Sigmoid colon (tissue), 7 donors: Measurements from ENCODE around the gene SMARCA1. TPM values are rescaled to one million over a fixed set of nuclear protein-coding genes. Genes with fewer than 3 reads are reported as not detected.

ENCODE experiments used
- DNase-seq: peaks from one replicate; pipeline ENCODE4 v3.0.0-alpha.2; 2019
- H3K27ac ChIP-seq, 4 donors: fragments of 200-600 bp; sonication (generic); one replicate each; pipeline ENCODE4 v1.5.1; 2016 to 2019; ENCODE audit warnings: mild to moderate bottlenecking in 1 of 4
- H3K27me3 ChIP-seq, 3 donors: fragments of 200-600 bp; sonication (generic); one replicate each; pipeline ENCODE4 v1.5.1; 2019; ENCODE audit warnings: mild to moderate bottlenecking in 1 of 3
- H3K36me3 ChIP-seq, 4 donors: fragments of 200-600 bp; sonication (generic); one replicate each; pipeline ENCODE4 v1.5.1; 2016 to 2019
- H3K4me1 ChIP-seq, 4 donors: fragments of 200-600 bp; sonication (generic); one replicate each; pipeline ENCODE4 v1.5.1; 2017 to 2019
- H3K4me3 ChIP-seq, 4 donors: fragments of 200-600 bp; sonication (generic); one replicate each; pipeline ENCODE4 v1.5.1; 2017 to 2019; ENCODE audit warnings: mild to moderate bottlenecking in 2 of 4, moderate library complexity in 1 of 4
- H3K9me3 ChIP-seq, 4 donors: fragments of 200-600 bp in 3 of 4; sonication (generic) in 3 of 4; one replicate each; pipeline versions ENCODE4 v1.5.1 to v1.6.1; 2013 to 2019
- CTCF ChIP-seq, 4 experiments: fragments of 450-650 bp in 3 of 4; fragments of 200-600 bp in 1 of 4; IDR thresholded peaks; one replicate each; pipeline ENCODE4 v1.5.1; 2016 to 2019; ENCODE audit warnings: antibody characterized with exemption in 4 of 4, mild to moderate bottlenecking in 3 of 4, moderate library complexity in 2 of 4
- EP300 ChIP-seq, 4 donors: sonication (generic); formaldehyde crosslinking; IDR thresholded peaks; one replicate each; pipeline ENCODE4 v1.6.1; 2017; ENCODE audit warnings: antibody characterized with exemption in 4 of 4
- POLR2A ChIP-seq, 2 donors: fragments of 450-650 bp; IDR thresholded peaks; one replicate each; pipeline ENCODE4 v1.6.1; 2016; ENCODE audit warnings: antibody characterized with exemption in 2 of 2, mild to moderate bottlenecking in 2 of 2, moderate library complexity in 2 of 2
- POLR2AphosphoS5 ChIP-seq, 4 donors: sonication (generic); formaldehyde crosslinking; IDR thresholded peaks; one replicate each; pipeline ENCODE4 v1.6.1; 2017; ENCODE audit warnings: antibody characterized with exemption in 4 of 4
- WGBS, 2 donors: extraction: QIAGEN DNeasy Blood & Tissue Kit; methylation state at CpG; one replicate each; pipeline ENCODE4 v1.1.7; 2013; 5-methylcytosine and 5-hydroxymethylcytosine counted together
- intact Hi-C: fragments of 100-400 bp; cut with DNase I; formaldehyde crosslinking; loops from one replicate; pipeline ENCODE4 v1.15.1; 2023
- polyA plus RNA-seq, 3 donors: library from polyadenylated mRNA; stranded (reverse); fragments of 200-250 nt; gene quantifications; one replicate each; pipeline ENCODE4 v1.2.3, GENCODE V29; 2013
- total RNA-seq, 4 donors: library from RNA; depleted of rRNA; stranded (reverse); fragments of >200 nt; gene quantifications; one replicate each; pipeline ENCODE4 v1.1.0, GENCODE V29; 2016
- donor health status: healthy with polysubstance abuse.
- donor health status: Bipolar disorder and iron deficiency.
- donor health status: healthy.

The SMARCA1 gene
- total and polyA plus RNA-seq, 7 donors, result 1.2 to 70.3 (median 40.7) TPM

GRCh38 chrX:129522184-129523078, 859 bp downstream of the SMARCA1 start:
- TF ChIP-seq EP300 (IDR thresholded peaks at IDR 0.05), result no peak
- TF ChIP-seq POLR2AphosphoS5 (IDR thresholded peaks at IDR 0.05), result no peak
- TF ChIP-seq CTCF (IDR thresholded peaks at IDR 0.05), result peak in 1 of 4 experiments; percentile 10
- no peak for TF ChIP-seq POLR2A (IDR thresholded peaks at IDR 0.05)
- peaks cover 0 to 16% (median 6%) of the 10 kb centered on the region in 4 donors for H3K4me1 ChIP-seq
- DNase-seq, result peak; percentile 80
- intact Hi-C loops, result loop anchor here (2.0 kb wide), 1 partner anchor 18 kb away; the partner anchor contains the start of gene OCRL
- H3K36me3 ChIP-seq, result no peaks in the 10 kb centered on the region
- peak overlapping the region; percentile 75 to 87 (median 79) for H3K4me3 ChIP-seq
- WGBS, 2 donors, result 1 to 2% methylated on average over 52 of the region's 56 CpGs
- H3K27me3 ChIP-seq, result no peaks in the 10 kb centered on the region
- H3K27ac ChIP-seq, result peak overlapping the region; percentile 91 to 94 (median 93)
- no peaks in the 10 kb centered on the region for H3K9me3 ChIP-seq

DNA sequence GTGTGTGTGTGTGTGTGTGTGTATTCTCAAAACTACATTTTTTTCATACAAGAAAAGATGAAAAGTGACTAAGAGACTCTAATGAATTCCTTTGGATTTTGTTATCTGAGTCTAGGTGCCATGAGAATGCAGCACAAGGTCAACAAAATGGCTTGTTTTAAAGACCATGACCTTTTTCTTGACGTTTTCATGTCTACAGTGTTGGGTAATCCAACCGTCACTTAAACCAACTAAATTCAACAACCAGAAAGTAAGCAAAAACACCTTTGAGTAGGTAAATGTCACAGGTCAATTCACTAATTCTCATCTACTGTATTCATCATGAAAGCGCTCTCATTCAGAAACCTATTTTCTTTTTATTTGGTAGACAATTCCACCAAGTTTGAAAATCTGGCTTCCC, 3.1 kb downstream of the SMARCA1 start:
- Histone ChIP-seq H3K4me1 (peaks cover 0 to 16% (median 6%) of the 10 kb centered on the region in 4 donors), H3K36me3 (peaks cover 0 to 8% (median 0%) of the 10 kb centered on the region in 4 donors), H3K27me3 (no peaks in the 10 kb centered on the region), H3K9me3 (no peaks in the 10 kb centered on the region), H3K27ac (no peak overlapping the region), H3K4me3 (no peak overlapping the region)
- DNase-seq, result no peak
- WGBS, 2 donors, result 57 to 79% methylated on average over 3 of the region's 3 CpGs
- intact Hi-C loops, result no loop called here
- TF ChIP-seq POLR2A (IDR thresholded peaks at IDR 0.05) (no peak), EP300 (IDR thresholded peaks at IDR 0.05) (no peak), CTCF (IDR thresholded peaks at IDR 0.05) (no peak), POLR2AphosphoS5 (IDR thresholded peaks at IDR 0.05) (no peak)

DNA sequence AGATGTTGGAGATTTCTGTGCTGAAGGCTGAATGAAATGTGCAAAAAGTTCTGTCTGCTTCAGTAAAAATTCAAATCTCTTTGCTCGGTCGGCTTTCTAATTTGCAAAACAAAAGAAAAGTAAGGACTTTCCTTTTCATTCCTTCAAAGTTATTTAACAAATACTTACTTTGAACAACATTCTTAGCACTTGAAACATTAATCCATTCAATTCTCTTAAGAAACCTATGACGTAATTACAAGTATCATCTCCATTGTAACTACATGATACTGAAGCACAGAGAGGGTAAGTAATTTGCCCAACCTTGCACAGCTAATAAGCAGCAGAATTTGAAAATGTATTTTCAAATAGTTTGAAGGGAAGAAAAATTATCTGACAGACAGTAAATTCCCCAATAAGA, 6.9 kb downstream of the SMARCA1 start:
- no peak overlapping the region for H3K27ac ChIP-seq
- H3K9me3 ChIP-seq, result no peaks in the 10 kb centered on the region
- DNase-seq, result no peak
- H3K27me3 ChIP-seq, result no peaks in the 10 kb centered on the region
- H3K36me3 ChIP-seq, result peaks cover 0 to 22% (median 2%) of the 10 kb centered on the region in 4 donors
- TF ChIP-seq EP300 (IDR thresholded peaks at IDR 0.05), result no peak
- TF ChIP-seq CTCF (IDR thresholded peaks at IDR 0.05), result no peak
- no peak for TF ChIP-seq POLR2AphosphoS5 (IDR thresholded peaks at IDR 0.05)
- no peak for TF ChIP-seq POLR2A (IDR thresholded peaks at IDR 0.05)
- H3K4me1 ChIP-seq, result peaks cover 0 to 10% (median 3%) of the 10 kb centered on the region in 4 donors
- 85 to 89% methylated on average over 3 of the region's 3 CpGs for WGBS, 2 donors
- intact Hi-C loops, result no loop called here
- no peak overlapping the region for H3K4me3 ChIP-seq

DNA sequence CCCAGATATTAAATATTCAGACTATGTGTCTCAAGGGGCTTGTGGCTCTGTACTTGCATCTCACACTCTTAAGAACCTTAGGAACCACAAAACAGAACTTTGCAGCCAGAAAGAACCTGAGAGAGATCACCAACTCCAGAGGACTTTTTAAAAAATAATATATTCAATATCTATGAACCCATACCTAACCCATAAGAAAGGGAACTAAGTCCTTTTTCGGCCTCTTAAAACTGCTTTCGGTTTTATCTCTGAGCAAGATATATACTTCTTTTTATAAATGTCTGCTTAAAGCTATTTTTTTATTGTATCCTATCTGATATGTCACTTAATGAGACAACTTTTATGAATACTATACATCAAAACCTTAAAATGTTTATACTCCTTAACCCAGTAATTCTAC, 10.9 kb downstream of the SMARCA1 start:
- Histone ChIP-seq H3K9me3 (no peaks in the 10 kb centered on the region), H3K27ac (no peak overlapping the region), H3K27me3 (no peaks in the 10 kb centered on the region), H3K4me3 (no peak overlapping the region), H3K36me3 (peaks cover 0 to 39% (median 2%) of the 10 kb centered on the region in 4 donors), H3K4me1 (no peaks in the 10 kb centered on the region)
- DNase-seq, result no peak
- intact Hi-C loops, result no loop called here
- 90 to 93% methylated on average over 2 of the region's 2 CpGs for whole genome bisulfite sequencing, 2 donors
- TF ChIP-seq CTCF (IDR thresholded peaks at IDR 0.05) (no peak), POLR2AphosphoS5 (IDR thresholded peaks at IDR 0.05) (no peak), POLR2A (IDR thresholded peaks at IDR 0.05) (no peak), EP300 (IDR thresholded peaks at IDR 0.05) (no peak)
